HG03342 (cell line): ENCODE data around the gene PSMD1.
"Not testable (repeated sequence)": the region's sequence is repeated elsewhere in the genome, so short reads cannot be mapped to it uniquely, and the experiment has no call there.

Experiments used
- ATAC-seq: cut with Tn5 transposase; IDR thresholded peaks from one replicate; pipeline ENCODE4 v1.9.1; 2021; ENCODE audit warnings: mild to moderate bottlenecking, moderate library complexity; ENCODE audit not compliant: unreplicated experiment

Gene PSMD1

GRCh38 chr2:231140808-231141207 is 84.1 kb downstream of the PSMD1 start:
- ATAC-seq, result not testable (repeated sequence)

GRCh38 chr2:231144896-231145295 is 88.2 kb downstream of the PSMD1 start:
- ATAC-seq, result no peak

- ATAC-seq, result no peak
These were observed 90.0 kb downstream of the PSMD1 start for GRCh38 chr2:231146665-231147064.

- ATAC-seq, result no peak
These were observed 96.3 kb downstream of the PSMD1 start for GRCh38 chr2:231152800-231153557.

GRCh38 chr2:231159306-231159705 is 102.6 kb downstream of the PSMD1 start:
- ATAC-seq, result no peak

GRCh38 chr2:231160701-231161100 is 104.0 kb downstream of the PSMD1 start:
- no peak for ATAC-seq

GRCh38 chr2:231161252-231161839 is 104.7 kb downstream of the PSMD1 start:
- ATAC-seq, result no peak

GRCh38 chr2:231161877-231162329 is 105.2 kb downstream of the PSMD1 start:
- no peak for ATAC-seq

- ATAC-seq, result no peak
These were observed 106.3 kb downstream of the PSMD1 start for GRCh38 chr2:231163011-231163410.

GRCh38 chr2:231163414-231164095 is 106.9 kb downstream of the PSMD1 start:
- ATAC-seq, result no peak

GRCh38 chr2:231167745-231168459 is 111.2 kb downstream of the PSMD1 start:
- ATAC-seq, result no peak

- ATAC-seq, result no peak
These were observed 111.9 kb downstream of the PSMD1 start for GRCh38 chr2:231168460-231169139.

- no peak for ATAC-seq
These were observed 112.8 kb downstream of the PSMD1 start for GRCh38 chr2:231169488-231169887.

- no peak for ATAC-seq
These were observed 113.4 kb downstream of the PSMD1 start for GRCh38 chr2:231170055-231170454.

- ATAC-seq, result no peak
These were observed 115.4 kb downstream of the PSMD1 start for GRCh38 chr2:231172025-231172424.

- ATAC-seq, result no peak
These were observed 117.6 kb downstream of the PSMD1 start for GRCh38 chr2:231174211-231174651.

- no peak for ATAC-seq
These were observed 119.4 kb downstream of the PSMD1 start for GRCh38 chr2:231176066-231176465.

- no peak for ATAC-seq
These were observed 120.7 kb downstream of the PSMD1 start for GRCh38 chr2:231177156-231178025.

GRCh38 chr2:231178805-231179204 is 122.1 kb downstream of the PSMD1 start:
- not testable (repeated sequence) for ATAC-seq
